DOHH2 (cell line): Measurements from ENCODE around the gene PPM1A.

ENCODE experiments used
- H3F3A ChIP-seq: fragments of 200-600 bp; sonication (generic), shearing (Covaris generic); 2 replicates; pipeline ENCODE4 v1.6.0; 2016; ENCODE audit warnings: antibody characterized with exemption, mild to moderate bottlenecking; ENCODE audit not compliant: control insufficient read depth, insufficient read depth
- H3K27ac ChIP-seq: fragments of 200-600 bp; sonication (generic); 2 replicates; pipeline ENCODE4 v1.5.1; 2014; ENCODE audit warnings: low read depth, mild to moderate bottlenecking, low read length, moderate library complexity
- H3K27me3 ChIP-seq: fragments of 200-600 bp; sonication (generic); 2 replicates; pipeline ENCODE4 v1.6.1; 2014; ENCODE audit warnings: mild to moderate bottlenecking, low read length, mixed read lengths; ENCODE audit not compliant: control insufficient read depth
- H3K36me3 ChIP-seq: fragments of 200-600 bp; sonication (generic); 2 replicates; pipeline ENCODE4 v1.6.1; 2014; ENCODE audit warnings: mild to moderate bottlenecking, low read length, moderate library complexity, mixed read lengths; ENCODE audit not compliant: control insufficient read depth
- H3K4me1 ChIP-seq: fragments of 200-600 bp; sonication (generic); 2 replicates; pipeline ENCODE4 v1.6.1; 2014; ENCODE audit warnings: mild to moderate bottlenecking, low read length, mixed read lengths; ENCODE audit not compliant: control insufficient read depth
- H3K4me2 ChIP-seq: fragments of 200-600 bp; sonication (generic); 2 replicates; pipeline ENCODE4 v1.6.0; 2014; ENCODE audit warnings: mild to moderate bottlenecking, low read length, moderate library complexity
- H3K4me3 ChIP-seq: fragments of 200-600 bp; sonication (generic); 2 replicates; pipeline ENCODE4 v1.5.1; 2014; ENCODE audit warnings: mild to moderate bottlenecking, low read length, mixed read lengths
- H3K79me2 ChIP-seq: fragments of 200-600 bp; sonication (generic); 2 replicates; pipeline ENCODE4 v1.6.1; 2014; ENCODE audit warnings: mild to moderate bottlenecking, low read length, mixed read lengths; ENCODE audit not compliant: control insufficient read depth
- H3K9me2 ChIP-seq: fragments of 200-600 bp; sonication (generic); replicated peaks from 2 replicates; pipeline ENCODE4 v1.6.1; 2014; ENCODE audit warnings: mild to moderate bottlenecking, low read length, mixed read lengths; ENCODE audit not compliant: control insufficient read depth
- H3K9me3 ChIP-seq: fragments of 200-600 bp; sonication (generic); 2 replicates; pipeline ENCODE4 v1.6.1; 2014; ENCODE audit warnings: antibody characterized with exemption, low read length, mixed read lengths; ENCODE audit not compliant: control insufficient read depth, insufficient read depth
- H4K20me1 ChIP-seq: fragments of 200-600 bp; sonication (generic); 2 replicates; pipeline ENCODE4 v1.6.0; 2014; ENCODE audit warnings: low read depth, mild to moderate bottlenecking, antibody characterized with exemption, low read length, moderate library complexity; ENCODE audit not compliant: control insufficient read depth, insufficient read depth
- EZH2phosphoT487 ChIP-seq: fragments of 200-600 bp; sonication (generic); IDR thresholded peaks from 2 replicates; pipeline ENCODE4 v1.6.1; 2017; ENCODE audit warnings: borderline replicate concordance, mild to moderate bottlenecking, antibody characterized with exemption, low read length, moderate library complexity, mixed read lengths
- TF ChIP-seq, protein P1 (sequence below): fragments of 200-600 bp; sonication (generic); IDR thresholded peaks from one replicate; pipeline ENCODE4 v1.5.1; 2014; ENCODE audit warnings: antibody characterized with exemption, mild to moderate bottlenecking, low read depth, low read length; ENCODE audit not compliant: poor library complexity, severe bottlenecking

The PPM1A gene

DNA sequence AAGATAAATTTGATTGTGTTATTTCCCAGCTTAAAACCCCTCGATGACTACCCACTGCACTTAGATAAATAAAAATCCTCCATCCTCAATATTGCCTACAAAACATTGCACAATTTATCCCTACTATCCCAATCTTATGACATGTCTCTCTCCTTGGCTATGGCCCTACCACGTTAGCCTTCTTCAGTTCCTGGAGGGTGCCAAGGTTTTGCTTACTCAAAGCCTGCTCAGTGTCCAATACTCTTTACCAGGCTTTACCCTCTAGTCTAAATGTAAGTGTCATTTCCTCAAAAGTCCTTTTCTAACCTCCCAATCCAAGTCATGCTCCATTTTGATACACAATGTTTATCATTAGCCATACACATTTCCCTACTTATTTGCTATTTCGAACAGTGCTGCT is 35.0 kb upstream of the PPM1A start:
- H3K4me2 ChIP-seq = no peak overlapping the region
- TF ChIP-seq, protein P1, sequence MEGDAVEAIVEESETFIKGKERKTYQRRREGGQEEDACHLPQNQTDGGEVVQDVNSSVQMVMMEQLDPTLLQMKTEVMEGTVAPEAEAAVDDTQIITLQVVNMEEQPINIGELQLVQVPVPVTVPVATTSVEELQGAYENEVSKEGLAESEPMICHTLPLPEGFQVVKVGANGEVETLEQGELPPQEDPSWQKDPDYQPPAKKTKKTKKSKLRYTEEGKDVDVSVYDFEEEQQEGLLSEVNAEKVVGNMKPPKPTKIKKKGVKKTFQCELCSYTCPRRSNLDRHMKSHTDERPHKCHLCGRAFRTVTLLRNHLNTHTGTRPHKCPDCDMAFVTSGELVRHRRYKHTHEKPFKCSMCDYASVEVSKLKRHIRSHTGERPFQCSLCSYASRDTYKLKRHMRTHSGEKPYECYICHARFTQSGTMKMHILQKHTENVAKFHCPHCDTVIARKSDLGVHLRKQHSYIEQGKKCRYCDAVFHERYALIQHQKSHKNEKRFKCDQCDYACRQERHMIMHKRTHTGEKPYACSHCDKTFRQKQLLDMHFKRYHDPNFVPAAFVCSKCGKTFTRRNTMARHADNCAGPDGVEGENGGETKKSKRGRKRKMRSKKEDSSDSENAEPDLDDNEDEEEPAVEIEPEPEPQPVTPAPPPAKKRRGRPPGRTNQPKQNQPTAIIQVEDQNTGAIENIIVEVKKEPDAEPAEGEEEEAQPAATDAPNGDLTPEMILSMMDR = no peak
- no peak for TF ChIP-seq EZH2phosphoT487
- H3K27me3 ChIP-seq = no peaks in the 10 kb centered on the region
- H3F3A ChIP-seq = no peaks in the 10 kb centered on the region
- no peaks in the 10 kb centered on the region for H3K79me2 ChIP-seq
- H4K20me1 ChIP-seq = no peaks in the 10 kb centered on the region
- H3K36me3 ChIP-seq = no peaks in the 10 kb centered on the region
- H3K9me3 ChIP-seq = no peaks in the 10 kb centered on the region
- no peaks in the 10 kb centered on the region; the same call in 1 of the 2 replicates for H3K4me1 ChIP-seq
- no peak overlapping the region for H3K4me3 ChIP-seq
- no peaks in the 10 kb centered on the region for H3K9me2 ChIP-seq
- H3K27ac ChIP-seq = no peak overlapping the region

DNA sequence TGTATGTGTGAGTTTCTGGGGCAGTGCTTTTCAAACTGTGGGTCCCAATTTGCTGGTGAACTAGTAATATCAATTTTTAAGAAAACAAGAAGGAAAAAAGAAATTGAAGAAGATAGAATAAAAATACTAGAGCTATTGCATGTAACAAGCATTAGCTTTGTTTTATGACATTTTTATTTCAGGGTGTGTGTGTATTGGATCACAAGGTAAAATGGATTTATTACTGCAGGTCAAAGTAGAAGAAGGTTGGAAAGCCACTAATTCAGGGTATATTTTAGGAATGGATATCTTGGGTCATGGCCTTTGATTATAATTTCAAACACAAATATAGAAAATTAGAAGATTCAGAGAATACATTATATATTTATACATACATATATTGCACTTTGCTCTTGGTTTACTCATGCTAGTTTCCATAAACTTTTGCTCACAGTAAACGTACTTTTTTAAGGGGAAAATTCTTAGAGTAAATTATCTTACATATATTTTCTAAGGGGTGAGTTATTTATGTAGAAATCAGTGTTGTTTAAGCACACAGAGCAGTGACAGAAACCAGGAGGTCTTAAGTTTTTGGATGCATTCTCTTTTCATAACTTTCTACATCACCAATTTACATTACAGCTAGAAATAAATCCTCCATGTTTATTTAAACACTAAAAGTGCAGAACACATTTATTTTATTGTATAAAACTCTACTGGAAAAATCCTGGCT is 34.5 kb upstream of the PPM1A start:
- Histone ChIP-seq H3K4me1 (no peaks in the 10 kb centered on the region; the same call in 1 of the 2 replicates), H3K79me2 (no peaks in the 10 kb centered on the region), H3K9me3 (no peaks in the 10 kb centered on the region), H3K4me3 (no peak overlapping the region), H3K36me3 (no peaks in the 10 kb centered on the region), H4K20me1 (no peaks in the 10 kb centered on the region), H3F3A (no peaks in the 10 kb centered on the region), H3K9me2 (no peaks in the 10 kb centered on the region), H3K27ac (no peak overlapping the region), H3K4me2 (no peak overlapping the region), H3K27me3 (no peaks in the 10 kb centered on the region)
- no peak for TF ChIP-seq EZH2phosphoT487
- TF ChIP-seq, protein P1 = no peak

DNA sequence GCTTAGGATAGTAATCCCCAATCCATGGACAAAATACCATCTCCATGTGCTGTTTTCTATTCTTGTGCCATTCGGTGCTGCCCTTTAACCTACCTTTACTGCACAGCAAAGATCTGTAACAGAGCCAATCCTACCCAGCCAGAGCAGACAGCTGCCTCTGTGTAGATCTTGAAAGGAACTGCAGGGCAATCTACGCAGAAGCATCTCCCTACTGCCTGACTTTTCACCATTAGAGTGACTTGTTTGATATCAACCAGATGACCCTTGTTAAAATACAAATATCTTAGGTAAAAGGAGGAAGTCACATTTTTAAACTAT is 33.9 kb upstream of the PPM1A start:
- no peaks in the 10 kb centered on the region for H3K27me3 ChIP-seq
- no peak overlapping the region for H3K27ac ChIP-seq
- H3K79me2 ChIP-seq = no peaks in the 10 kb centered on the region
- no peak for TF ChIP-seq EZH2phosphoT487
- TF ChIP-seq, protein P1 = no peak
- no peaks in the 10 kb centered on the region for H3K36me3 ChIP-seq
- H3K4me1 ChIP-seq = no peaks in the 10 kb centered on the region; the same call in 1 of the 2 replicates
- H3K9me2 ChIP-seq = no peaks in the 10 kb centered on the region
- no peak overlapping the region for H3K4me3 ChIP-seq
- H3K4me2 ChIP-seq = no peak overlapping the region
- no peaks in the 10 kb centered on the region for H4K20me1 ChIP-seq
- no peaks in the 10 kb centered on the region for H3K9me3 ChIP-seq
- no peaks in the 10 kb centered on the region for H3F3A ChIP-seq
